Spleen (tissue), 7 donors: ENCODE data around the gene KRT79.

Experiments used
- POLR2A ChIP-seq, 3 donors: fragments of 450-650 bp; IDR thresholded peaks; one replicate each; pipeline ENCODE4 v1.5.1; 2017; ENCODE audit warnings: antibody characterized with exemption in 3 of 3, mild to moderate bottlenecking in 1 of 3
- POLR2AphosphoS5 ChIP-seq, 3 donors: sonication (generic); formaldehyde crosslinking; IDR thresholded peaks; one replicate each; pipeline ENCODE4 v1.5.1; 2017; ENCODE audit warnings: antibody characterized with exemption in 3 of 3
- TF ChIP-seq, protein P1 (sequence below), 11 experiments: fragments of 200-600 bp in 7 of 11; fragments of 450-650 bp in 4 of 11; sonication (generic) in 4 of 11; IDR thresholded peaks in 8 of 11; conservative IDR thresholded peaks in 3 of 11; 1 replicate in 7 of 11; 2 replicates in 4 of 11; pipeline versions ENCODE4 v1.4.0 to v1.8.0; 2016 to 2021; ENCODE audit warnings: antibody characterized with exemption in 11 of 11, inconsistent platforms in 4 of 11, mild to moderate bottlenecking in 1 of 11
- donor health status: DM: no; HTN: no; CAD: no; lungs with moderate emphysema.
- donor health status: DM: no; HTN: no; CAD: no.
- donor health status: DM: no; HTN: no; CAD: no.

DNA sequence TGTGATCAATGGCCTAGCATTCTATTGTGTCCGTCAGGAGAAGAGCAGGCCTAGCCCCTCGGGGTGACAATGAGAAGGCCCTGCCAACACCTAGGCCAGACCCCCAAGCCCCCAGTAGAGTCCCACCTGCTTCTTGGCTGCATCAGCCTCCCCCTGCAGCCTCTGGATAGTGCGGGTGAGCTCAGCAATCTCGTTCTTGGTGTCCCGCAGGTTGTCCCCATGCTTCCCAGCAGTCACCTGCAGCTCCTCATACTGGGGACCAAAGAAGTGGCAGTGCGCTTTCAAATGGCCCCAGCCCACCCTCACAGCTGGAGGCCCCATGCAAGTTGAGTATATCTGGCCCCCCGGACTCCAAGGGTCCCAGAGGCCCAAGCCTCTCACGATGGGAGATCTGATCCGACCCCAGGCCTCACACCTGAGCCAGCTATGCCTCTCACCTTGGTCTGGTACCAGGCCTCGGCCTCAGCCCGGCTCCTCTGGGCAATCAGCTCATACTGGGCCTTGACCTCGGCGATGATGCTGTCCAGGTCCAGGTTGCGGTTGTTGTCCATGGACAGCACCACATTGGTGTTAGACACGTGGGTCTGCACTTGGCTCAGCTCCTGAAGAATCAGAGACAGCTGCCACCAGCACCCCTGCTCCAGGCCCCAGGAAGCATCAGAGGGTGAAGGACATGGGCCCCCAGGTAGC lies 10.2 kb downstream of the KRT79 start:
- TF ChIP-seq, protein P1, sequence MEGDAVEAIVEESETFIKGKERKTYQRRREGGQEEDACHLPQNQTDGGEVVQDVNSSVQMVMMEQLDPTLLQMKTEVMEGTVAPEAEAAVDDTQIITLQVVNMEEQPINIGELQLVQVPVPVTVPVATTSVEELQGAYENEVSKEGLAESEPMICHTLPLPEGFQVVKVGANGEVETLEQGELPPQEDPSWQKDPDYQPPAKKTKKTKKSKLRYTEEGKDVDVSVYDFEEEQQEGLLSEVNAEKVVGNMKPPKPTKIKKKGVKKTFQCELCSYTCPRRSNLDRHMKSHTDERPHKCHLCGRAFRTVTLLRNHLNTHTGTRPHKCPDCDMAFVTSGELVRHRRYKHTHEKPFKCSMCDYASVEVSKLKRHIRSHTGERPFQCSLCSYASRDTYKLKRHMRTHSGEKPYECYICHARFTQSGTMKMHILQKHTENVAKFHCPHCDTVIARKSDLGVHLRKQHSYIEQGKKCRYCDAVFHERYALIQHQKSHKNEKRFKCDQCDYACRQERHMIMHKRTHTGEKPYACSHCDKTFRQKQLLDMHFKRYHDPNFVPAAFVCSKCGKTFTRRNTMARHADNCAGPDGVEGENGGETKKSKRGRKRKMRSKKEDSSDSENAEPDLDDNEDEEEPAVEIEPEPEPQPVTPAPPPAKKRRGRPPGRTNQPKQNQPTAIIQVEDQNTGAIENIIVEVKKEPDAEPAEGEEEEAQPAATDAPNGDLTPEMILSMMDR (IDR thresholded peaks at IDR 0.05 in 8 of 11, conservative IDR thresholded peaks at IDR 0.05 in 3 of 11): no peak
- TF ChIP-seq POLR2AphosphoS5 (IDR thresholded peaks at IDR 0.05): no peak
- no peak for TF ChIP-seq POLR2A (IDR thresholded peaks at IDR 0.05)
